ENCODE results near the gene RHBDF2.
A peak's percentile ranks its signal among the peaks of the same experiment; 100 is the strongest.
"Not testable (repeated sequence)": the region's sequence is repeated elsewhere in the genome, so short reads cannot be mapped to it uniquely, and the experiment has no call there.

Gene RHBDF2

DNA sequence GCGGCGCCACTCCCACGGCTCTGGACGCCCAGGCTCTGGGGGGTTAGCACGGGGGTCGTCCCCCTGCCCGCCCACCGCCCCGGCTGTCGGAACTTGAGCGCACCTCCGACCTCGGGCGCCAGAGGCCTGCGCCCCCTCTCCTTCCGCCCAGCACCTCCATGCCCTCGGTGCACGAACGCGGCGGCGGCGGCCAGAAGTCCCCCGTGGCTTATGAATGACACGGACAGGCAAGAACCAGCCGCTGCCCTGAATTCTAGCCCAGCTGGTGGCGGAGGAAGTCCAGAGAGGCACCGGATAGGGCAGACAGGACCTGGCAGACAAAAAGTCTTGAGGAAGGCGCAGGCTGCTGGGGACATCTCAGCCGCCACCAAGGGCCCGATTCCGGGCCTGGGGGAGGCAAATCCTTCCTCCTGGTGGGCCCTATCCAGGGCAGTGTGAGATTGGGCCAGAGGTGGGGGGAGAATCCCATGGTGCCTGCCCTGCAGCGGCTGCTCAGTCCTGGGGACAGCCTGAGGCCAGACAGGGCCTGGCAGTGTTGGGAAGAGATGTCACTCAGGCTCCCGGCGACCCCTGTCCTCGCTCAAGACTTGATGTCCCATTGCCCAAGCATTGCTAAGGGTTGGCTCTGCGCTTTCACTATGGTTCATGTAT is 37.2 kb upstream of the RHBDF2 start:
- DNase-seq (ENCODE audit: low spot score) = no peak

DNA sequence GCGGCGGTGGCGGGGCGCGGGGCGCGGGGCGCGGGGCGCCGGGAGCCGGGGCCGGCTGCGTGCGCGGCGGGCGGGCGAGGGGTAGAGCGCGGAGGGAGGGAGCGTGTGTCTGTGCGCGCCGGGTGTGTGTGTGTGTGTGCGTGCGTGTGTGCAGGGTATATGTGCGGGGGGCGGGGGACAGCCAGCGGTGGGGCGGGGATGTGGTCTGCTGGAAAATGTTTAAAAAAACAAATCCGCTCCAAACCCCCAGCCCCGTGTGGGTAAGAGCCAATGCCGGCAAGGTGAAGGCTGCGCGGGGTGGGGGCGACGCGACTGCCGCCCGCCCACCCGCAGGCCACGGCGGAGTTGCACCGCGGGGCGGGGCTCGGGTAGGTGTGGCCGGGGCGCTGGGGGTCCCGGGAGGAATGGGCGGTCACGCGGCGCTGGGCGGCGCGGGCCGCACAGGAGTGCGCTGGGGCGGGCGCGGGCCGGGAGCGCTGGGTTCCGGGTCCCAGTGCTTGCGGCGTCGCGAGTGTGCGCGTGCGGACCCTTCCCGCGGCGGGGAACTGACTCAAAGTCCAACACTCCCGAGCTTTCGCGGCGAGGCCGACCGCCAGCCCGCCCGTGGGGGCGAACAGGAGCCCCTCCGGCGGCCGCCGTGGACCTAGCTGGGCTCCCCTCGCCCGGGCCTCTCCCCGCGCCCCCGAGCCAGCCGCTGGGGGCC is 36.5 kb upstream of the RHBDF2 start, which contains the start of gene CYGB:
TSS of gene CYGB (minus strand) at position 132 of the 703 bp plus-strand sequence. CDS start 167 bp downstream, outside the sequence.
- no peak for DNase-seq (ENCODE audit: low spot score)

DNA sequence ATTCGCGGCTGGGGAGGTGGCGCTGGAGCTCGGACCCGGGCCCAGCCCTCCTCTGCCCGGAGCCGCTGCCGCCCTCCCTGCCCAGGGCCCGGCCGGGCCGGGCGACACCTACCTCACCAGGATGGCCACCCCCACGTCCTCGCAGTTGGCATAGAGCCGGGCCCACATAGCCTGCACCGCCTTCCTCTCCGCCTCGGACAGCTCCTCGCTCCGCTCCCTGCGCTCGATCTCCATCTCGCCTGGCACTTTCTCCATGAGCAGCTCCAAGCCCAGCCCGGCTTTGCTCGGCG is 36.0 kb upstream of the RHBDF2 start:
- no peak for DNase-seq (ENCODE audit: low spot score)

DNA sequence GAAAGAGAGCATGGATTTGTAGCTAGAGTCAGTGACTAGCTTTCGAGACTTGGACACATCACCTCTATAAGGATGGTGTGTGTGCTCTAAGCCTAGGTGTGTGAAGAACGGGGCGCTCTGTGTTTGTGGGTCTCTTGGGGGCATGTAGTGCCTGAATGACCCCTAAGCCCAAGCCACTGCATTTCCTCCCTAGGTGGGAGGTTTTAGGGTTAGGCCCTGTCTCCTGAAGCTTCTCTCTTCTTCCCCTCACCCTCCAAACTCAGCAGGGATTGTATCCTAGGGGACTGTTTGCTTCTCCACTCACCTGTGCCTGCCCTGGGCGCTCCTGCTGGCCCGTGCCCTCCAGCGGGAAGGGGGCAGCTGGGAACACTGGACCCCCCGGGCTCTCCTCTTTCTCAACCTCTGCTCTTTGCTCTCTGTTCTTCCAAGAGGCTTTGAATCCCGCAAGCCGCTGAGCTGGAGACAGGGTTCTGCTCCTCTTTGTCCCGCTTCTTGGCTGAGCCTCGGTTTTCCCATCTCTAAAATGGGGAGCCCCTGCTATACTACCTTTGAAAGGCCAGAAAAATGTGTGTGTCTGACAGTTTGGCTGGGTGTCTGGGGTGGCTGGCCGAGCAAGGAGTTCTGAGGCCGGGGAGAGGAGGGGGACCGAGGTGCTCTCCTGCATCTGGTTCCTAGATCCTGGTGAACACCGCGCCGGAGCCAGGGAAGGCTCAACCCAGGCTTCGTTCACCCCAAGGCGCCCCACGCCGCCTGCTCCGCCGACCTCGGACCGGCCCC is 35.5 kb upstream of the RHBDF2 start:
- no peak for DNase-seq (ENCODE audit: low spot score)

DNA sequence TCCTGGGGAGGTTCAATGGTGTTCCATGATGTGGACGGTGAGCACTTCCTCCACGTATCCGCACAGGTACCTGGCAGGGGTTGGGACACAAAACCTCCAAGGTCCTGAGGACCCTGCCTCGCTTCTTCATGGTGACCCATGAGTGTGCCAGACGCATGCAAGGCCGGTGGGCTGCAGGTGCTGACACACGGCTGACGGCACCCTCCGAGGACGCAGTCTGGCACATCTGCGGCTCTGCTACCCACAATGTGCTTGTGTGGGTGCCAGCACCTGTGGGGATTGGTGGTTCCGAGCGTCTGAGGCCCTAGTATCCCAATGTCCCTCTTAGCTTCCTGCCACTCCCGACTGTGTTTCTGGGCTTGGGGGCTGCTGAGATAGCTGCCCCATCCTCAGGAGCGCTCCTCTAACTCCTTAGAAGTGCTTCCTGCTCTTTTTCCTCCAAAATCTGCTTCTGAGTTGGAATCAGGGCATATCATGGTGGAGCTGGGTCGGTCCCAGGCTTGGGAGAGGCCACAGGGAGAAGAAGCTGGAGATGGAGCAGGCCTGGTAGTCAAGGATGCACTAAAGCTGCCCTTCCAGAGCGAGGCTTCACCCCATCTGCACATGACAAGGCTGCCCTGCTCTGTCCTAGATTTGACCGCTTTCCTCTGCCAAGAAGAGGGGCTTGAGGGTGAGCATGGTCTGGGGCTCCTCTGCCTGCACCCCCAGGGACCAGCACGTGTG is 34.7 kb upstream of the RHBDF2 start:
- no peak for DNase-seq (ENCODE audit: low spot score)

DNA sequence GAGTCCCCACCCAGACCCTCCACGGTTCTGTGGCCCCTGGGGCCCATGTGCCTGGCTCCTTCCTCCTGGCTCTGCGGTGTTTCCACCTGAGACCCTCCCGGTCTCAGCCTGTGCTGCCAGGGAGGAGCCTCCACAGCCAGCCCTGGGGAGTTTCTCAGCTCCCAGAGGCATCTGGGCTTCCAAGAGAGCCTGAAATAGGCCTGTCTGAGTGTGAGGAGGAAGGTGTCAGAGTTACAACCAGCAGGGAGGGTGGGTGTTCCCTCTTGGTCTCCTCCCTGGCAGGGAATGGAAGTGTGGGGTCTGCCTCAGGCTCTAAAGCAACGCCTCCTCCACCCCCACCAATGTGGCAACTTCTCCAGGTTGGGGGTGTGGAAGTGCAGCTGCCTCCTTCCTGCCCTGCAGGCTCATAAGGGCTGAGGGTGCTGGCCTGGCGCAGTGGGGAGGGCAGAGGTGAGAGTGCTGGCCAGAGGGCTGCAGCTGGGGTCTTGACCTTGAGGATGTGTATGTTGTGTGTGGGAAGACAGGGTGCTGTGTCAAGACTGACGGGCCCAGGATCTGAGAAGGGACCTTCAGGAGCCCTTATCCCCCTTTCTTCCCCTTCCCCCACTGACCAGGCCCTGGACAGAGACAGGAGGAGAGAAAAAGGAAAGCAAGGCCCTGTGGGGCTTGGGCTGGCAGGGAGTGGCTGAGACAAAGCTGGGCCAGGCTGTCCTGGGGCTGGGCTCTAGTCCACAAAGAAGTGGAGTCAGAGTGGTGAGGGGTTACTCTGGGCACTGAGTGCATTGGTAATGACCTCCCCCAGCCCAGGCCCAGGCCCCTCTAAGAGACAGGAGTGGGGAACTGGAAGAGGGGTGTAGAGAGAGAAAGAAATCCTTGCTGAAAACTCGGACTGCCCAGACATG is 33.9 kb upstream of the RHBDF2 start:
- no peak for DNase-seq (ENCODE audit: low spot score)

DNA sequence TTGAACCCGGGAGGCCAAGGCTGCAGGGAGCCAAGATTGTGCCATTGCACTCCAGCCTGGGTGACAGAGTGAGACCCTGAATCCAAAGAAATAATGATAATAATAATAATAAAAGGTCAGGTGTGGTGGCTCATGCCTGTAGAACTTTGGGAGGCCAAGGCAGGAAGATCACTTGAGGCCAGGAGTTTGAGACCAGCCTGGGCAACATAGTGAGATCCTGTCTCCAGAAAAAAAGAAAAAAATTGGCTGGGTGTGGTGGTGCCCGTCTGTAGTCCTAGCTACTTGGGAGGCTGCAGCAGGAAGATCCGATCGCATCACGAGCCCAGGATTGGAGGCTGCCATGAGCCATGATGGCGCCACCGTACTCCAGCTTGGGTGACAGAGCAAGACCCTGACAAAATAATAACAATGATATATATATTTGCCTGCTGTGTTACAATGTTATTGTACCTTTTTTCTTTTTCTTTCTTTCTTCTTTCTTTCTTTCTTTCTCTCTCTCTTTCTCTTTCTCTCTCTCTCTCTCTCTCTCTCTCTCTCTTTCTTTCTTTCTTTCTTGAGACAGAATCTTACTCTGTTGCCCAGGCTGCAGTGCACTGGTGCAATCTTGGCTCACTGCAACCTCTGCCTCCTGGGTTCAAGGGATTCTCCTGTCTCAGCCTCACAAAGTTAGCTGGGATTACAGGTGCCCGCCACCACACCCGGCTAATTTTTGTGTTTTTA is 32.6 kb upstream of the RHBDF2 start:
- not testable (repeated sequence) for DNase-seq (ENCODE audit: low spot score)

DNA sequence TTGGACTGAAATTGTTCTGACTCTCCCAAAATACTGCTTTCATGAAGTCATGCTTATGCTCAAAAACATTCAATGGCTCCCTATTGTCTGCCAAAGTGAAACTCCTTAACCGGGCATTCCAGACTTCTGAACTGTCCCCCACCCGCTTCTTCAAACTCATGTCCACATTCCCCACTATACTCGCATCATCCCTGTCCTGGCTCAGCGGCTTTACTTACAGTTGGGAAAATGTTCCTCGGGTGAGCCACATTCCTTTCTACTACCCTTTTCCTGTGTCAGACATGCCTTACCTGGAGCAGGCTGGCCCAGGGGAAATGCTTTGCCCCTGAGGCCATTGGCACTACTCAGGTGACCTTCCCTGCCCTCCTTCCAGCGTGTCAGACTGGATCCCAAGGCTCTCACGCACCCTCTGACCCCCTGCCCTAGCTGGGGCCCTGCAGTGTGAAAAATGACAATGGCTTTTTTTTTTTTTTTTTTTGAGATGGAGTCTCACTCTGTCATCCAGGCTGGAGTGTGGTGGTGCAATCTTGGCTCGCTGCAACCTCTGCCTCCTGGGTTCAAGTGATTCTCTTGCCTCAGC is 30.9 kb upstream of the RHBDF2 start:
- no peak for DNase-seq (ENCODE audit: low spot score)

DNA sequence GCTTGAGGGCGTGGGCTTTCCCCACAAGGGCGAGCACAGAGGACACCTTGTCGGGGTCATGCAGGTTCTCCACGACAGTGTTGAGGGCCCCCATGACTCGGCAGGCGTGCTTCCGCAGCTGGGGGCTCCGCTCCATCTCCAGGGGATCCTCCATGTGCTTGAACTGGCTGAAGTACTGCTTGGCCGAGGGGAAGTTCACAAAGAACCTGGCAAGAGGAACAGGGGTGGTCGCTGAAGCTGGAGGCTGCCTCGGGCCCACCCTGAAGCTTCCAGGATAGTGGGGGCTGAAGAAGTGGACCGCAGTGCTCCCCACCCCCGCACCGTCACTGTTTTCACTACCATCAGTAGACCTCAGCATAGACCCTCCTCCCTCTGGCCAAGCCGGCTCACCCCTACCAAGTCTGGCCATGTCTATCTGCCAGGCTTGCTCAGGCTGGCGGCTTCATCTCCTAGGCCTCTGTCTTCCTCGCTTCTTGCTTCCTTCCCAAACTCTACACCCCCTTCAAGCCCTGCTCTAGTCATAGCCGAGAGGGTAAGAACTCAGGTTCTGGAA is 30.3 kb upstream of the RHBDF2 start:
- DNase-seq (ENCODE audit: low spot score) = no peak

DNA sequence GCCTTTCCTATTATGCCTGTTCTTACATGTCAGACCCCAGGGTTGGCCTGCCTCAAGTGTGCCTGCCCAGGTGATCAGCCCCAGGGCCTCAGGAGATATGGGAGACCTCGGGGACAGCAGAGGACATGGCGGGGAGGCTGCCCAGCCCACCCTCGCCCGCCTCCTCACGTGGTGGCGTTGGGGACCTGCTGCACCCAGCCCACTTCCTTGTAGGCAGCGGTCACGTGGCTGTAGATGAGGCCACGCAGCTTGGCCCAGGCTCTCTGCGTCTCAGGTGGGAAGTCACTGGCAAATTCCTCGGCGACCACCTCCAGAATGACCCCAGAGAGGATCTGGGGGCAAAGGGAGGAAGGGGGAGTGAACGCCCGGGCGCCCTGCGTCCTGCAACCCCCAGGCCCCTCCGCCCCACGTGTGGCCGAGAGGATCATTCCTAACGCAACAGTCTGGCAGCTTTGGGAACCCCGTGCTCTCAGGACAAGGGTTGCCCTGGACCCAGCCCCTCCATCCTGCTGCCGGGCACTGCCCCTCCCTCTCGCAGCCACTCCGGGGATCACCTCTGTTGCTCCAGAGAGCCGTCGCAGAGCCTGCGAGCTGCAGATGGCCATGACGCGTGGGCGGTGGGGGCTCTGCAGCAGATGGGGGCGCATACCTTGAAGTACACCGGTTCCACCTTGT is 29.7 kb upstream of the RHBDF2 start:
- no peak for DNase-seq (ENCODE audit: low spot score)

DNA sequence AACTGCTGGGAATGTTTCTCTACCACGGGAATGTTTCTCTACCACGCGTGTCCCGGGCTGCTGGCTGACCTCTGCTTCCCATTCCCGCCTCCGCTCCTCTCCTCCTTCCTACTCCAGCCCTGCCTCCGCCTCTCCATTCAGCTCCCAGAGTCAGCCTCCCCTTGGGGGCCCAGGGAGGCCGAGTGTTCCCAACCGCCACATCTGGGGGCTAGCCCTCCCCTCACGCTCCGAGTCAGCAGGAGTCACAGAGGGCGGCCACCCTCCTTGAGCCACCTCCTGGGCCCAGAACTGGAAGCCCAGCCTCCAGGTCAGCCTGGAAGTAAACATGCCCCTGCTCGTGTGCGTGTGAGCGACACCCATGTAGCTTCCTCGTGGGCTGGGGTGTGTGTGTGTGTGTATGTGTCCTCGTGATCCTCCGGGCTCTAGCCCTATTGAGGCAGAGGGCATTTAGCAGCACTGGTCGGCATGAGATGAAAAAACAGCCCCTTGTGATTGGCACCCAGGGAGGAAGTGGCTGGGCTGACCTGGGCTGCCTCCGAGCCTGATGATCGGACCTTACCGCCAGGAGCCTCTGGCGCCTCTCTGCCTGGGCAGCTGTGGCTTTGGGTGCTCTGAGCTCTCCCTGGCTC is 29.0 kb upstream of the RHBDF2 start:
- DNase-seq (ENCODE audit: low spot score) = no peak

DNA sequence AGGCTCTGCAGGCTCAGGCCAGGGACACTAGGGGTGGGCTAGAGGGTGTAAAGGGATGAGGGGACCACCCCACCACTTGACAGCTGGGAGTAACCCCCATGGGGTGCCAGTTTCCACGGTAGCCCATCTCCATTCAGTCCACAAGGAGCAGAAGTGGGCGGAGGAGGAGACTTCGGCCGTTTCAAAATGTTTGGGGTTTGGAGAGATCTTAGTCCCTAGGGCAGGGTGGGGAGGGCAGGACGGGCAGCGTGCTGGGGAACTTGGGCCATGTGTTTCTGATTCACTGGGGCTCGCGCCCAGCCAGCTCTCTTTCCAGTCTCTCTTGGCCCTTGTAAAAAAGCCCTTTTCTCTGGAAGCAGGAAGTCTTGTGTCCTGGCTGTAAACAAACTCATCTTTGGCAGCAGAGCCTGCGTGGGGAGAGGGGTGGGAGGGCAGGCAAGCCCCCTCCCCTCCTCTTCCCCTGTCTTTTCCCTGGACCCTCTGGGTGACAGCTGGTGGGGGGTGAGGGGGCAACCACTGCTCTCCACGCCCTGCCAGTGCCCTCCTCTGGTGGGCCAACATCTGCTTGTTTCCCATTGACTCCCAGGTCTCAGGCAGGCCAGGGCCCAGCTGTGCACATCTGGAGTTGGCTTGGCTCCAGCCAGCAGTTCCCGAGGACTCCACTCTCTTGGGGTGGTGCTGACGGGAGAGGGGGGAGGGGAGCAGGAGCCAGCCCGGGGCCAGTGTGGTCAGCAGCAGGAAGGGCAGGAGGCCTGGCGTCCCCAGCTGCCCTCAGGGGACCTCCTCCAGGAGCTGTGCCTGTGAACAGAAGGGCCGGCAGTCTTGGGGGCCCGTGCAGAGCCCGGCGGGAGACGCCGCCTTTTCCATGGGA is 28.2 kb upstream of the RHBDF2 start:
- no peak for DNase-seq (ENCODE audit: low spot score)

DNA sequence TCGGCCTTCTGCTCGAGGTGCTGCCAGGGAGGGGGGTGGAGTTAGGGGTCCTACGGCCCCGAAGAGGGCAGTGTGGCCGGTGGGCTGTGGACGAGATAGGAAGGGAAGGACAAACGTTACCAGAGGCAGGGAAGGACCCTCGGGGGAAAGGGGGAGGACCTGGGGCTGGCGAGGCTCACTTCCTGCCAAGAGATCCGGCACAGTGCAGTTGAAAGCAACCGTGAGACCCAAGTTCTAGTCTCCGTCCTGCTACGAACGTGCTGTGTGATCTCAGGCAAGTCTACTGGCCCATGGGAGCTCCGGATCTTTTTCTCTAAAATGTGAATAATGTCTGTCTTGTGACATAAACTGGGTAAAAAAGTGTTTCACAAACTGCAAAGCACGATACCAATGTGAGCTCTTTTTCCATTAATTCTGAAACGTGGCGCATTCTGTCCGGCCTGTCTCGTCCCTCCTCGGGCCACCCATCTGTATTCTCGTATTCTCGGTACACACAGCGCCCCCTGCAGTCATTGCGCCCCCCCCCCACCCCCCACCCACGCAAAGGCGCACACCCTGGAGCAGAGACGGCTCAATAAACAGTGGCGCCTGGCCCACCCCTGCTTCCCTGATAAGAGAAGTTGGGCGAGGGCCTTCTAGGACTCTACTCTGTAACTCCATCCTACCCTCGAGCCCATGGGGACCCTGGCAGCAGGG is 27.5 kb upstream of the RHBDF2 start:
- DNase-seq (ENCODE audit: low spot score) = no peak

DNA sequence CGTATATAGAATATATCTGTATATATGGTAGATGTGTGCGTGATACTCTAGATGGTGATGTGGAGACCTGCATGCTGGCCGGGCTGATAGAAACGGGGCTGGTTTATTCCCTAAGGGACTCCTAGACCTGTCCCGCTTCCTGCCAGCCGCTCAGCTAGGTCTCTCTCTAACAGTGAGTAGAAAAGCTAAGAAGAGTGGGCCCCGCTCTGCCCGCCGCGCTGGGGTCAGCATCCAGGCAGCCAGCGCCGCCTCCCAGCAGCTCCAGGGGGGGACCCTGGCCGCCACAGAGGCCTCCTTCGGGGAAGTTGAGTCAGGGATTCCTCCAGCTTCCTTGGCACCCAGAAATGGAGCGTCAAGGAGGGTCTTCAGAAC is 26.9 kb upstream of the RHBDF2 start:
- DNase-seq (ENCODE audit: low spot score) = no peak

DNA sequence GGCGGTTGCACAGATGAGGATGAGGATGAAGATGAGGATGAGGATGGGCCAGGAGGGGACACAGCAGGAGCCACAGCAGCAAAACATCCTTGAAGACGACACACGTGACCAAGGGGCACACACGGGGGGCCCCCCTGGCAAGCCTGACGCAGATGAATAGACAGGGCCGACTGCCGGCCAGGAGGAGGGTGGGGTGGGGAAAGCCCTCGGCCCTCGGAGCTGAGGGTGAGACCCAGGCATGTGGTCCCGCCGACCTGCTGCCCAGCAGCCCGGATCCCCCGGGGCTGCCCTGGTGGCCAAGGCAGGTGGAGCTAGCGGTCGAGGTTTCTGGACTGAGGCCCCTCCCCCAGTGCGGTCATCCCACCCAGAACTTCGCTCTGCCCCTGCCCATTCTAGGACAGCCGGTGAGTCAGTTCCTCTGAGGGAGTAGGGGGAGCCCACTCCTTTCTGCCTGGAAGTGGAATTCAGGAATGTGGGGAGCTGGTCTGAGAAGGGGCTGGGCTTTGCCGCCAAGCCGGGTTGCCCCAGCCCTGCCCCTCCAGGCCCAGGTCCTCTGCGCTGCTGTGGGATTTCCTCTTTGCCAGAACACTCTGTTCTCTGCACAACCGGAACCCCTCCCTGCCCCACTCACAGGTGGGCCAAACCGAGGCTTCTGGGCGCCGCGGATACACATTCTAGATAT is 26.3 kb upstream of the RHBDF2 start:
- DNase-seq (ENCODE audit: low spot score) = peak; percentile 63

DNA sequence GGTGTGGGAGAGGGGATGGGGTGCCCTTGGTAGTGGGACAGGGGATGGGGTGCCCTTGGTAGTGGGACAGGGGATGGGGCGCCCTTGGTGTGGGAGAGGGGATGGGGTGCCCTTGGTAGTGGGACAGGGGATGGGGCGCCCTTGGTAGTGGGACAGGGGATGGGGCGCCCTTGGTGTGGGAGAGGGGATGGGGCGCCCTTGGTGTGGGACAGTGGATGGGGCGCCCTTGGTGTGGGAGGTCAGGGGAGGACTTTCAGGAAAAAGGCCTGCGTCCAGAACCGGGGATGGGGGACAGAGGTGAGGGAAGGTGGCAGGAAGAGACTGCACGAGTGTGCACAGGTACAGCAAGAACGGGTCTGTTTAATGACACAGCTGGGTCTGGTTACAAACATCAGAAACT is 25.8 kb upstream of the RHBDF2 start:
- DNase-seq (ENCODE audit: low spot score) = not testable (repeated sequence)

DNA sequence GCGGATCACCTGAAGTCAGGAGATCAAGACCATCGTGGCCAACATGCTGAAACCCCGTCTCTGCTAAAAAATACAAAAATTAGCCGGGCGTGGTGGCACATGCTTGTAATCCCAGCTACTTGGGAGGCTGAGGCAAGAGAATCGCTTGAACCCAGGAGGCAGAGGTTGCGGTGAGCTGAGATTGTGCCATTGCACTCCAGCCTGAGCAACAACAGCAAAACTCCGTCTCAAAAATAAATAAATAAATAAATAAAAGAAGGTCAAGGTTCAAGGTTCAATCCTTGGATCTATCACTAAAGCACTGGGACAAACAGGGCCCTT is 24.2 kb upstream of the RHBDF2 start:
- DNase-seq (ENCODE audit: low spot score) = not testable (repeated sequence)
